ENCODE measurements around the gene ANAPC16.
"Not testable (repeated sequence)": the region's sequence is repeated elsewhere in the genome, so short reads cannot be mapped to it uniquely, and the experiment has no call there.

The ANAPC16 gene

DNA sequence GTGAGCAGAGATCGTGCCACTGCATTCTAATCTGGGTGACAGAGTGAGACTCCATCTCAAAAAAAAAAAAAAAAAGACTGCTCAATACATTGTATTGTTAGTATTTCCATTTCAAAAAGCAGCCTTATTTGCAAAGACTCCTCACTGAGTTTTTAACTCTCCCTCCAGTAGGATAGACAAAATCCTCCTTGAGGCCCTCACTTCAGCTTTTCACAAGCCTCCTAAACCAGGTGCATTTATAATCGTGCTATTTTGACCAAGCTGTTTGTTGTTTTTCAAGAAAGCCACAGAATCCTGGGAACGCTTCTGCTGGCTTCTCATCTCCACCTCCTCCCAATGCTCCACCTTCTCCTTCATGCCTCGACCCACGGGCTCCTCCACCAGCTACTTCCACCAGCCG is 51.6 kb downstream of the ANAPC16 start:
- H3K4me3 ChIP-seq (ENCODE audit: low read depth, low read length), result no peak overlapping the region
- no peak for DNase-seq
- peaks cover 13% of the 10 kb centered on the region; the same call in 1 of the 2 replicates for H3K4me1 ChIP-seq
- H3K27me3 ChIP-seq, result no peaks in the 10 kb centered on the region
- no peaks in the 10 kb centered on the region for H3K36me3 ChIP-seq
- TF ChIP-seq CTCF (IDR thresholded peaks at IDR 0.05; ENCODE audit: low read depth, low read length), result no peak
- no peaks in the 10 kb centered on the region for H3K9me3 ChIP-seq

GRCh38 chr10:72267819-72268399 is 52.1 kb downstream of the ANAPC16 start:
- H3K4me3 ChIP-seq (ENCODE audit: low read depth, low read length), result no peak overlapping the region
- no peaks in the 10 kb centered on the region for H3K9me3 ChIP-seq
- H3K4me1 ChIP-seq, result peaks cover 15% of the 10 kb centered on the region; the same call in 1 of the 2 replicates
- no peaks in the 10 kb centered on the region for H3K36me3 ChIP-seq
- DNase-seq, result no peak
- no peak for TF ChIP-seq CTCF (IDR thresholded peaks at IDR 0.05; ENCODE audit: low read depth, low read length)
- no peaks in the 10 kb centered on the region for H3K27me3 ChIP-seq

DNA sequence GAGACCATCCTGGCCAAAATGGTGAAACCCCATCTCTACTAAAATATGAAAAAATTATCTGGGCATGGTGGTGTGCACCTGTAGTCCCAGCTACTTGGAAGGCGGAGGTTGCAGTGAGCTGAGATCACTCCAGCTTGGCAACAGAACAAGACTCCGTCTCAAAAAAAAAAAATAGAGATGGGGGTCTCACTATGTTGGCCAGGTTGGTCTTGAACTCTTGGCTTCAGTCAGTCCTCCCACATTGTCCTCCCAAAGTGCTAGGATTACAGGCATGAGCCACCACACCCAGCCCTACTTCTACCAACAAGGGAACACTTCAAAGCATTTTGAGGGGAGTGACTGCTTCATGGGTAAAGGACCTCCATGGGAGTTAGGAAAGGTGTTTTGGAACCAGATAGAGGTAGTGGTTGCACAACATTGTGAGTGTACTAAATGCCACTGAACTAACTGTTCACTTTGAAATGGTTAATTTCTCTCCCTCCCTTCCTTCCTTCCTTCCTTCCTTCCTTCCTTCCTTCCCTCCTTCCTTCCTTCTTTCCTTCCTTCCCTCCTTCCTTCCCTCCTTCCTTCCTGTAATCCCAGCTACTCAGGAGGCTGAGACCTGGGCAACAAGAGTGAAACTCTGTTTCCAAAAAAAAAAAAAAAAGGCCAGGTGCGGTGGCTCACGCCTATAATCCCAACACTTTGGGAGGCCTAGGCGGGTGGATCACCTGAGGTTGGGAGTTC is 52.8 kb downstream of the ANAPC16 start:
- not testable (repeated sequence) for H3K27me3 ChIP-seq; H3K4me3 ChIP-seq (ENCODE audit: low read depth, low read length); DNase-seq; H3K36me3 ChIP-seq; H3K9me3 ChIP-seq
- peaks cover 15% of the 10 kb centered on the region; the same call in 1 of the 2 replicates for H3K4me1 ChIP-seq

GRCh38 chr10:72270607-72271281 is 54.9 kb downstream of the ANAPC16 start:
- H3K36me3 ChIP-seq, result peaks cover 15% of the 10 kb centered on the region
- DNase-seq, result no peak
- H3K9me3 ChIP-seq, result no peaks in the 10 kb centered on the region
- H3K4me3 ChIP-seq (ENCODE audit: low read depth, low read length), result no peak overlapping the region
- TF ChIP-seq CTCF (IDR thresholded peaks at IDR 0.05; ENCODE audit: low read depth, low read length), result no peak
- H3K4me1 ChIP-seq, result peaks cover 7% of the 10 kb centered on the region; the same call in 1 of the 2 replicates
- H3K27me3 ChIP-seq, result no peaks in the 10 kb centered on the region

DNA sequence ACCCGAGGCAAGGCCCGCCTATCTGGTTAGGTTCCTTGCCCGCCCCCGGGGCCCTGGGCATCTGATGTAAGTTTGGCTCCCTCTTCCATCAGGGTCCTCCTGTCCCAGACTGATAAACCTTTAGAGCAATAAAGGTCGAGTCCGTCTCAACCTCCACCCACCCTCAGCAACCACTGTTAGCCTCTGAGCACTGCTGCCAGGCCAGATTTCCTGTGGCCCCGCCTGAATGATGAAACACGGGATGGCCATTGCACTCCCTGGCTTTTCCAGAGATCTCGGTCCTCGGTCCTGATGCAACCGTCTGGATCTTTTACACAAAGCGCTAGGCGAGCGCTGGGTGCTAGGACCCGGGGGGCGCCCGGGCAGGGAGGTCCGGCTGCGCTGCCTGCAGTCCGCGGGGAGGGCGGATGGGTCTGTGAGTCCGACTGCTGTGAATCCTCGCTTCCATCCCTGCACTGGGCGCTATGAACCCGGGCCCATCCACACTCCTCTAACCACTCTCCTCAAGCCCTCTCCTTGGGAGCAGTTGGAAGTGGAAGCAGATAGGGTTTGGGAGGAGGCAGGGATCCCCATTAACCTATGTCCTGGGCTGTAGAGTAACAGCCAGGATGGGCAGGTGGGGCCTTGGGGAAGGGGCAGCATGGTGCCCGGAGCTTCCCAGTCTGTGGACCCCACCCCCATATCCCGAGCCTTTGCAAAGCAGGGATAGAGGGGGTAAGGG is 57.0 kb downstream of the ANAPC16 start:
- Histone ChIP-seq H3K27me3 (no peaks in the 10 kb centered on the region), H3K9me3 (no peaks in the 10 kb centered on the region), H3K36me3 (peaks cover 22% of the 10 kb centered on the region), H3K4me3 (ENCODE audit: low read depth, low read length) (peak overlapping the region; percentile 99), H3K4me1 (peaks cover 6% of the 10 kb centered on the region; the same call in 1 of the 2 replicates)
- peak; percentile 94 for DNase-seq
- TF ChIP-seq CTCF (IDR thresholded peaks at IDR 0.05; ENCODE audit: low read depth, low read length), result no peak
